PC-9 (cell line): ENCODE measurements around the gene UBTF.

ENCODE experiments used
- CTCF ChIP-seq: fragments of 200-600 bp; sonication (generic); conservative IDR thresholded peaks from 2 replicates; pipeline ENCODE4 v1.6.1; 2017; ENCODE audit warnings: mixed run types, antibody characterized with exemption, mild to moderate bottlenecking, moderate library complexity
- EZH2 ChIP-seq: fragments of 200-600 bp; sonication (generic); IDR thresholded peaks from 2 replicates; pipeline ENCODE4 v1.8.0; 2017; ENCODE audit warnings: antibody characterized with exemption, low read depth

- no peak for TF ChIP-seq CTCF
- TF ChIP-seq EZH2: no peak
Measured at GRCh38 chr17:44230140-44230539, 10.7 kb upstream of the UBTF start.
